Activated T-helper 1 cell treated with anti-CD3 and anti-CD28 coated beads, Interleukin-2, amount 50 U/mL, for 16 hours (primary cell): ENCODE data around the gene NAPG.
"Not testable (repeated sequence)": the region's sequence is repeated elsewhere in the genome, so short reads cannot be mapped to it uniquely, and the experiment has no call there.

Experiments
- DNase-seq, 2 donors: peaks; one replicate each; pipeline ENCODE4 v3.0.0-alpha.2; 2020; ENCODE audit warnings: low read depth in 1 of 2, low spot score in 1 of 2

The NAPG gene

GRCh38 chr18:10577842-10578572 is 52.2 kb downstream of the NAPG start:
- DNase-seq, result not testable (repeated sequence)

GRCh38 chr18:10578573-10578899 is 52.7 kb downstream of the NAPG start:
- DNase-seq, result not testable (repeated sequence)

- DNase-seq, result no peak
These were observed 53.4 kb downstream of the NAPG start for GRCh38 chr18:10579079-10579867.

- DNase-seq, result no peak
These were observed 54.4 kb downstream of the NAPG start for GRCh38 chr18:10580215-10580614.

GRCh38 chr18:10585260-10585659 is 59.4 kb downstream of the NAPG start:
- DNase-seq, result no peak

GRCh38 chr18:10588975-10589374 is 63.1 kb downstream of the NAPG start:
- no peak for DNase-seq

GRCh38 chr18:10590412-10590811 is 64.6 kb downstream of the NAPG start:
- no peak for DNase-seq

- no peak for DNase-seq
These were observed 66.1 kb downstream of the NAPG start for GRCh38 chr18:10591896-10592295.

- not testable (repeated sequence) for DNase-seq
These were observed 67.7 kb downstream of the NAPG start for GRCh38 chr18:10593366-10594022.

GRCh38 chr18:10595917-10596316 is 70.1 kb downstream of the NAPG start:
- DNase-seq, result not testable (repeated sequence)

GRCh38 chr18:10597695-10598094 is 71.9 kb downstream of the NAPG start:
- not testable (repeated sequence) for DNase-seq

- not testable (repeated sequence) for DNase-seq
These were observed 74.9 kb downstream of the NAPG start for GRCh38 chr18:10600701-10601100.
